GM19468 (cell line): Measurements from ENCODE around the gene PDCD5.
"Not testable (repeated sequence)": the region's sequence is repeated elsewhere in the genome, so short reads cannot be mapped to it uniquely, and the experiment has no call there.

Experiments
- ATAC-seq: cut with Tn5 transposase; IDR thresholded peaks from one replicate; pipeline ENCODE4 v1.9.1; 2021; ENCODE audit warnings: mild to moderate bottlenecking, moderate library complexity, moderate number of reproducible peaks; ENCODE audit not compliant: unreplicated experiment; ENCODE audit errors: extremely low read depth

Gene PDCD5

GRCh38 chr19:32580901-32581704 is at the start of gene PDCD5:
Gene PDCD5, plus strand, starts transcription at chr19:32581190. Its CDS starts 72 bp downstream, at chr19:32581262.
- peak; percentile 86 for ATAC-seq

DNA sequence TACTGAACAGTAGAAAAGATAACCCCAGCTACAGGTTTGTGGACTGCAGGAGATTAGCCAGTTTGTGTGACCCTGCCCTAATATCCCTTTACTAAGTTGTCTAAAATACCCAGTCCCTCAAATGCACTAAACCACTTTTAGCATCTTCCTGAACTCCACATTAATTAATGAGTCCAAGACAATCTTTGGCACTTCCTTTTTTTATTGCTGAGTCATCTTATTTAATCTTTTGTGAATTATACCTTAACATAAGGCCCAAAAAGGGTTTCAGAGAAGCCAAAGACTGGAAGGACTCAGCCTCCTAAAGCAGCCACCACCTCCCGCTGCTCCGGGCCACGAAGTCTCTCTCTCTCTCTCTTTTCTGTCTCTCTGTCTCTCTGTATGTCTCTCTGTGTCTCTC is 48.8 kb upstream of the PDCD5 start:
- no peak for ATAC-seq

- no peak for ATAC-seq
These were observed 43.4 kb upstream of the PDCD5 start for GRCh38 chr19:32537580-32537979.

DNA sequence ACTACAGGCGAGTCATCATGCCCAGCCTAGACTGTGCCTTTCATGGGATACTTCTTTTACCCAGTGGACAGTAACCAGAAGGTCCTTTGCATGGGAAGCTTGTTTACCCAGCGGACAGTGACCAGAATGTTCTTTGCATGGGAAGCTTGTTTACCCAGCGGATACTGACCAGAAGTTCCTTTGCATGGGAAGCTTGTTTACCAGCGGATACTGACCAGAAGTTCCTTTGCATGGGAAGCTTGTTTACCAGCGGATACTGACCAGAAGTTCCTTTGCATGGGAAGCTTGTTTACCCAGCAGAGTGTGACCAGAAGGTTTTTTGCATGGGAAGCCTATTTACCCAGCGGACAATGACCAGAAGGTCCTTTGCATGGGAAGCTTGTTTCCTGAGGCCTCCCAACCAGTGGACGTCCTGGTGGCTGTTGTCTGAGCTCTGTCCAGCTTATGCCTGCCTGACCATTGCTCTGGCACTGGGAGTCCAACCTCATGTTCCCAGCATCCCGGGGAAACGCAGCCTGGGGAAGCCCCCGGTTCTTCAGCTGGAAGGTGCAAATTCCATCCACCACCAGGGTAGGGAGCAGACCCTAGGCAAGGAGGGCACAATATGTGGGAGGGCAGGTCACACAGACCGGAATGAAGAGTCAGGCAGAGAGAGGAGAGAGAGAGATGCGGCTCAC is 41.6 kb upstream of the PDCD5 start:
- ATAC-seq: no peak

- no peak for ATAC-seq
These were observed 40.4 kb upstream of the PDCD5 start for GRCh38 chr19:32540621-32541020.

DNA sequence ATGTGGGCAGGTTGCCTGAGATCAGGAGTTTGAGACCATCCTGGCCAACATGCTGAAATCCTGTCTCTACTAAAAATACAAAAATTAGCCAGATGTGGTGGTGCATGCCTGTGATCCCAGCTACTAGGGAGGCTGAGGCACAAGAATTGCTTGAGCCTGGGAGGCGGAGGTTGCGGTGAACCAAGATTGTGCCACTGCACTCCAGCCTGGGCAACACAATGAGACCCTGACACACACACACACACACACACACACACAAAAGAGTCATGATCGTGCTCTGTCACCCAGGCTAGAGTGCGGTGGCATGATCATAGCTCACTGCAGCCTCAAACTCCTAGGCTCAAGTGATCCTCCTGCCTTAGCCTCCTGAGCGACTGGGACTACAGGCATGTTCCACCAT is 39.6 kb upstream of the PDCD5 start:
- ATAC-seq: not testable (repeated sequence)

DNA sequence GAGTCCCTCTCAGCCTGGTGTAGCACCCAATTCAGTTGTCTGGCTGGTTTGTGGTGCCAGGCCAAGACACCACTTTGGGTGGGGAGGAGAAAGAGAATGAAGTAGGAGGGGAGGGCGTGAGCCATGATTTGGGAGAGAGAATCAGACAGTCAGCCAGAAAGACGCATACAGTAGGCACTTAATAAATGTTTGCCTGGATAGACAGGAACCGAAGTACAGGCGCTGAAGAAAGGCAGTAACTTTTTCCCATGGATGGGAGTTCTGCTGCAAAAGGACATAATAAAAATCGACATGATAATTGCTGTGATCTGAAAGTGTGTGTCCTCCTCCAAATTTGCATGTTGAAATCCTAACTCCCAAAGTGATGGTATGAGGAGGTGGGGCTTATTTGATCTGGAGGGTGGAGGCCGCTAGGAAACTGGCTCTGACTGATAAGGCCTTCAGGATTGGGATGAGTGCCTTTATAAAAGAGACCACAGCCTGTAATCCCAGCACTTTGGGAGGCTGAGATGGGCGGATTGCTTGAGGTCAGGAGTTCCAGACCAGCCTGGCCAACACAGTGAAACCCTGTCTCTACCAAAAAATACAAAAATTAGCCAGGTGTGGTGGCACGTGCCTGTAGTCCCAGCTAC is 38.4 kb upstream of the PDCD5 start:
- no peak for ATAC-seq

DNA sequence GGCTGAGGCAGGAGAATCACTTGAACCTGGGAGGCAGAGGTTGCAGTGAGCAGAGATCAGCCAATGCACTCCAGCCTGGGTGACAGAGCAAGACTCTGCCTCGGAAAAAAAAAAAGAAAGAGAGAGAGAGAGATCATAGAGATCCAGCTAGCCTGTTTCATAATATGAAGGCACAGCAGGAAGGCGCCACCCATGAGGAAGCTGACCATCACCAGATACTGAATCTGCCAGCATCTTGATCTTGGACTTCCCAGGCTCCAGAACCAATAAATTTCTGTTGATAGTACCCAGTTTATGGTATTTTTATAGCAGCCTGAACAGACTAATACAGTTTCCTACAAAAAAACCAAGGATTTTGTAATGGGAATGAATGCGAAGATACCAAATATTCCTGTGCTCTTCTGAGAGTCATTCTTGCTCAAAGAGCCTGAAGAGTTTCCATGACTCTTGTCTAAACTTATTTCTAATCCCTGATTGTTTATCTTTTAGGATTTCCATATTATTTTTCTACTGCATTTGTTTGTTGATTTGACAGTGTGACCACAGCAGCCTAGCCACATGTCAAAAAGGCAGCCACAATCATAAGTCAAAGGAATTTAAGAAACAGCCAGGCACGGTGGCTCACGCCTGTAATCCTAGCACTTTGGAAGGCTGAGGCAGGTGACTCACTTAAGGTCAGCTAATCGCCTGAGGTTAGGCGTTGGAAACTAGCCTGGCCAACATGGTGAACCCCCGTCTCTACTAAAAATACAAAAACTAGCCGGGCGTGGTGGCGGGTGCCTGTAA is 37.7 kb upstream of the PDCD5 start:
- no peak for ATAC-seq

DNA sequence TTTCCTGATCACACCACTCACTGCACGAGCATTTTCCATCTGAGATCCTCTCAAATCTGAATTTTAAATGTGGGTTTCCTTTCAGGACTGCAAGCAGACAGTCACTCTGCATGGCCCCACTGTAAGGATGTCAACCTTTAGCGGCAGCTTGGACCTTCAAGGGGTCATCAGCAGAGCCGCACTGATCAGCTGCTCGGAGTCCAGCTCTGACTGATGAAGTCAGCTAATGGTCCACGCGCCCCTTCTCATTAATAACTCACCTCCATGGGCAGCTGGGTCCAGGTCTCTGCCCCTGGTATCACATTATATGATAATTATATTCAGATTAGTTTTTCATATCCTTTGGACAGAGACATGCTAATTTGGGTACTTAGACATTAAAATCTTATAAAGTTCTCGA is 36.1 kb upstream of the PDCD5 start:
- ATAC-seq: no peak

DNA sequence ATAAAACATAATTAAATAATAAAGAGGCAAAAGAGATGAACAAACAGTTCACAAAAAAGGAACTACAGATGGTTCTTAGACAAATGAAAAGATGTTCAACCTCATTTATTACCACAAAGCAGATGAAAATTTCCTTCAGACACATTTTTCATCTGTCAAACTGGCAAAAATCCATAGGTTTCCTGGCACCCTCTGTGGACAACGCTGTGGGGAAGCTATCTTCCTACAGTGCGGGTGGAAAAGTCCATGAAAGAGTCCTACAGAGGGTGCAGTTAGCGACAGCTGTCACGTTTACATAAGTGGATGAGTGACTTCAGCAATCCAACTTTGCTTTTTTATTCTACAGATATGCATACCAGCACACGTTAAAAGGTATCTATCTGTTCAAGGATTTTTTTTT is 30.3 kb upstream of the PDCD5 start:
- ATAC-seq: no peak

- ATAC-seq: no peak
These were observed 25.2 kb upstream of the PDCD5 start for GRCh38 chr19:32555786-32556185.

DNA sequence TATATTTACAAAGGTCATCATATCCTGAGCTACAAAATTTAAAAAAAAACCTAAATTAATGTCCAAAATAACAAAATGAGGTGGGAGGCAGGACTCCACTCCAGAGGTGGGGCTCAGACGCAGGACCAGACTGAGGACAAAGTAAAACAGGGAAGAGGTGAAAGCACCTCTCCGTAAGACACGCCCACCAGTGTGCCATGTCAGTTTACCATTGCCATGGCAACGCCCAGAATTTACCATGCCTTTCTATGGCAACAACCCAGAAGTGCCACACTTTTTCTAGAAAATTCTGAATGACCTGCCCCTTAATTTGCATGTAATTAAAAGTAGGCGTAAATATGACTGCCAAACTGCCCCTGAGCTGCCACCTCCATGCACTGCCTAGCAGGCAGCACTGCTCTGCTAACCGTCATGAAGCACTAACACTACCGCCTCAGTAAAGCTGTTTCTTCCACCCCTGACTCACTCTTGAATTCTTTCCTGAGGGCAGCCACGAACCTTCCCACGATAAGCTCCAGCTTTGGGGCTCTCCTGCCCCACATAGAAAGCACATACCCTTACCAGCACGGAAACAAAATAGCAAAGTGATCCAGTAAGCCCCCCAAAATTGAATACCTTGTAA is 22.3 kb upstream of the PDCD5 start:
- no peak for ATAC-seq

GRCh38 chr19:32563761-32564160 is 17.2 kb upstream of the PDCD5 start:
- no peak for ATAC-seq

DNA sequence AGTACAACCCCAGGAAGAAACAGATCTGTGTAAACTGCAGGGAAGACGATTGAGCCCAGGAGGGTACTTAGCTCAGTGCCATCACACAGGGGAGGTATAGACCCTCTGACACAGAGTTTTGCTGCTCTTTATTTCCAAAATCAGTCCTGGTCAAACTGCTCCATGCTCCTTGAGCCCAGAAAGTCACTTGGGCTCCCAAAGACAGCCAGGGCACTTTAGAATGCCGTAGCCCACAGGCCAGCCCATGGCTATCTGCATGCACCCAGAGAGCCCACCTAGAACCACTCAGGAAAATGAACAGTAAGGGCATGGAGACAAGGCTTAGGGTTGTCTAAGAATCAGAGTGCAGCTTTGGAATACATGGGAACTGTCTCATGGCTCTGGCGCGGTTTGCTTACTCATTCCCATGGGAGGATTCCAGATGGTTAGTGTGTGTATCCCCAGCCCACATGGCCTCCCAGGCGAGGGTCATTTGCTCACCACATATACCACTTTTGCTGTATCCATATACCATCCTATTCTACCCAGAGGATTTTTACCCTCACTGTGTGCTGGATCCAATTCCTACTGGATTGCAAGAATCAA is 14.7 kb upstream of the PDCD5 start:
- no peak for ATAC-seq

DNA sequence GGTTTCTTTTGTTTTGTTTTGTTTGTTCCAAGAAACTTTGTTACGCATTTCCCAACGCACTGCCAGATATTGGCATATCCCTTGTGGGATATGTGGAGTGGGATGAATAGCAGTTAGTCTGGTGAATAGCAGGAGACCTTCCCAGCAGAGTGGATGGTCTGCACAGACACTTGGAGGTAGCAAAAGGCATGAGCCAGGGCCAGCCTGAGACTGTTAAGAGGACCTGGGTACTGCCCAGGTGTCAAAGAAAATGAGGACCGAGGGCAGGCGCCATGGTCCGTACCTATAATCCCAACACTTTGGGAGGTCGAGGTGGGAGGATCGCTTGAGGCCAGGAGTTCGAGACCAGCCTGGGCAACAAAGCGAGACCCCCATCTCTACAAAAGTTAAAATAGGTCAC is 13.5 kb upstream of the PDCD5 start:
- no peak for ATAC-seq

- no peak for ATAC-seq
These were observed 10.8 kb upstream of the PDCD5 start for GRCh38 chr19:32570081-32570785.

GRCh38 chr19:32571471-32572075 is 9.4 kb upstream of the PDCD5 start:
- ATAC-seq: not testable (repeated sequence)

- not testable (repeated sequence) for ATAC-seq
These were observed 8.1 kb upstream of the PDCD5 start for GRCh38 chr19:32572700-32573491.
